ENCODE measurements around the gene CENPN.

- TF ChIP-seq, protein P1, sequence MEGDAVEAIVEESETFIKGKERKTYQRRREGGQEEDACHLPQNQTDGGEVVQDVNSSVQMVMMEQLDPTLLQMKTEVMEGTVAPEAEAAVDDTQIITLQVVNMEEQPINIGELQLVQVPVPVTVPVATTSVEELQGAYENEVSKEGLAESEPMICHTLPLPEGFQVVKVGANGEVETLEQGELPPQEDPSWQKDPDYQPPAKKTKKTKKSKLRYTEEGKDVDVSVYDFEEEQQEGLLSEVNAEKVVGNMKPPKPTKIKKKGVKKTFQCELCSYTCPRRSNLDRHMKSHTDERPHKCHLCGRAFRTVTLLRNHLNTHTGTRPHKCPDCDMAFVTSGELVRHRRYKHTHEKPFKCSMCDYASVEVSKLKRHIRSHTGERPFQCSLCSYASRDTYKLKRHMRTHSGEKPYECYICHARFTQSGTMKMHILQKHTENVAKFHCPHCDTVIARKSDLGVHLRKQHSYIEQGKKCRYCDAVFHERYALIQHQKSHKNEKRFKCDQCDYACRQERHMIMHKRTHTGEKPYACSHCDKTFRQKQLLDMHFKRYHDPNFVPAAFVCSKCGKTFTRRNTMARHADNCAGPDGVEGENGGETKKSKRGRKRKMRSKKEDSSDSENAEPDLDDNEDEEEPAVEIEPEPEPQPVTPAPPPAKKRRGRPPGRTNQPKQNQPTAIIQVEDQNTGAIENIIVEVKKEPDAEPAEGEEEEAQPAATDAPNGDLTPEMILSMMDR (IDR thresholded peaks at IDR 0.05), result no peak
- no peak for TF ChIP-seq POLR2A (IDR thresholded peaks at IDR 0.05)
These were observed 10.3 kb upstream of the CENPN start for GRCh38 chr16:80996688-80997138.
